ENCODE results near the gene SLC30A9.

The SLC30A9 gene

DNA sequence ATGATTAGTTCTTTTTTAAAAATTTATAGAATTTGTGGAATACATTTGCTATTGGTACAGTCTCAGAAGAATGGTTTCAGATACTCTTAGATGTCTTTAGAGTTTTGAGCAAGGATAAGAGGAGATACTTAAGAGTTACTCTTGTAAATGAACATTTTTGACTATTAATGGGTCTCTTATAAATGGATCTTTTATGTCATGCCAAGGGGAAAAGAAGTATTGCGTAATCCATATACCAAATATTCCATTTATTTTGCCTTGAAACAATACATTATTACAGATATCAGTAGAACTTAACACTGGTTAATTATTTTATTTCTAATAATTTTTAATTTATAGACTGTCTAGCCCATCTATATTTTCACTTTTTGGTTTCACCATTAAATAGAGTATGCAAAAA lies 25.9 kb upstream of the SLC30A9 start:
- TF ChIP-seq ZFX (IDR thresholded peaks at IDR 0.05) = no peak
- TF ChIP-seq CTCF (conservative IDR thresholded peaks at IDR 0.05) = no peak
- no peak overlapping the region for H3K27ac ChIP-seq

DNA sequence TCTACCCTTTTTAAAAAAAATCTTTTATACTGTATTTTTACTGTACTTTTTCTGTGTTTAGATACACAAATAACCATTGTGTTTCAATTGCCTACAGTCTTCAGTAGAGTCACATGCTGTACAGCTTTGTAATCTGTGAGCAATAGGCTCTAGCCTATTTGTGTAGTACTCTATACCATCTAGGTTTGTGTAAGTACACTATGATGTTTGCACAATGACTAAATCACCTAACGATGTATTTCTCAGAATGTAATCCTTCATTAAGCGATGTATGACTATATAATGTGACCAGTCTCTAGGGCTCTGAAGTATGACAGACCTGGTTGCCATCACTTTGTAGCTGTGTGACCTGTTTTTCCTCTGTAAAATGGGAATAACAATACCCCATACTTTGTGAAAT lies 22.9 kb upstream of the SLC30A9 start:
- no peak overlapping the region for H3K27ac ChIP-seq

GRCh38 chr4:41969671-41970070 lies 20.7 kb upstream of the SLC30A9 start:
- H3K27ac ChIP-seq = no peak overlapping the region
- TF ChIP-seq ZFX (IDR thresholded peaks at IDR 0.05) (no peak), CTCF (conservative IDR thresholded peaks at IDR 0.05) (no peak)

More for the DNA sequence above, 22.9 kb upstream of the SLC30A9 start:
- TF ChIP-seq CTCF (conservative IDR thresholded peaks at IDR 0.05) (no peak), ZFX (IDR thresholded peaks at IDR 0.05) (no peak)

DNA sequence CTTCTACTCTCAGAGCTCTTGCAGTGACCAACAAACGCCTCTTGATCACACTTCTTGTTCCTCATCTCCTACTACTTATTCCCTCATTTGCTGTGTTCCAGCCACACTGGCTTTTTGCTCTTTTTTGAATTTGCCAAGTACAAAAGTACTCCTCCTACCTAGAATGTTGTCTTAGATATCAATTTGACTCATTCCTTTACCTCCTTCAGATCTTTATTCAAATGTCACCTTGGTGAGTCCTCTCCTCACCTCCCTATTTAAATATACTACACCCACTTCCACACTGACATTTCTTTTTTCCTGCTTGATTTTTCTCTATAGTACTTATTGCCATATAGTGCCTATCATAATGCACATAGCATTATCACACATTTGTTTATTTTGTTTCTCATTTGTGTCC lies 15.0 kb upstream of the SLC30A9 start:
- TF ChIP-seq CTCF (conservative IDR thresholded peaks at IDR 0.05) (no peak), ZFX (IDR thresholded peaks at IDR 0.05) (no peak)
- H3K27ac ChIP-seq = no peak overlapping the region

DNA sequence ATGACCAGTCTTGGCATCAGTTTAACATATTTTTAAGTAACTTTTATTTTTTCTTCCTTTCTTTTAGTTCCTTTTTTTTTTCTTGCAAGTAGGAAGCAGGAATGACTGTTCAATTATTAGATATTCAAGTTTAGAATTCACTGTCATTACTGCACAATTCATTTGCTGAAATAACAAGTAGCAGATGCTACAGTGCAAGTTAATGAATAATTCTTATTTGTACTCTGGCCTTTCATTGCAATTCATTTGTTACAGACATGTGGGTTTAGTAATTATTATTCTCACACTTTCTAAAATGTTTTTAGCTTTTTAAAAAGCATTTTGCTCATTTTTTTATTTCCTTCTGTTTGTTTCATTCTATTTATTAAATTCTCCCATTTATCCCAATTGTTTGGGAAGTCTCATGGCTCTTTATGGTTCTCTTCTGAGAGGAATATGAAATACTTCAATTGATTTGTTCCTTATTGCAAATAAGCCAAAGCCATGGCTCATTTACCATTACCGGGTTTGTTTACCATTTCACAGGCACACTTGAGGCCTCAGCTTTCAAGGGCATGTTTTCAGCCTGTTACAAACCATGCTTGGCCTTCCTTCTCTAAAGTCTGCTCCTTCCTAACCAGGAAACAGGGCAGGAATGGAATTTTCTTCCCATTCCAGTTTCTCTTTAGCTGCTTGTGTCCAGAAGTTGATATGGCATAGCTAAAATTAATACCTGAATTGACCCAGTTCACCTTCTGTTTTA lies 13.4 kb upstream of the SLC30A9 start:
- no peak overlapping the region for H3K27ac ChIP-seq

DNA sequence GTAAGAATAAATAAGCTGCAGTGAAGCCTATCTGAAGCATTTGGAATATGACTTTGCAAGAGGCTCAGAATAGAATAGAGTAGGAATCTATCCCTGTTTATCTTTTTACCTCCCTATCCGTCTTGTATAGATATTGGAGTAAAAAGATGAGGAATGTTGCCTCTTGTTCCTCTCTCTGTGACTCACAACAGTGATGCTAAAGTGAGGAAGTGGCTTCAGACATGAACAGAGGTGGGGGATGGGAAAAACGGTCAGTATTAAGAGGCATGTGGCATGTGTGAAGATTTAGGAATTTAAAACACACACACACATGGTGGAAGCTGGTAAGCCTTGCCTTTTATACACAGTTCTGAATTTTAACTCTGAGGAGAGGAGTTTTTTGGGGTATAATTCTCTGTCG lies 12.6 kb upstream of the SLC30A9 start:
- H3K27ac ChIP-seq = no peak overlapping the region
- TF ChIP-seq ZFX (IDR thresholded peaks at IDR 0.05) (no peak), CTCF (conservative IDR thresholded peaks at IDR 0.05) (no peak)

More for the DNA sequence above, 13.4 kb upstream of the SLC30A9 start:
- no peak for TF ChIP-seq ZFX (IDR thresholded peaks at IDR 0.05)
- no peak for TF ChIP-seq CTCF (conservative IDR thresholded peaks at IDR 0.05)

- H3K27ac ChIP-seq = no peak within 1 kb of the TSS
- TF ChIP-seq ZFX (IDR thresholded peaks at IDR 0.05) = no peak
- no peak for TF ChIP-seq CTCF (conservative IDR thresholded peaks at IDR 0.05)
Measured at GRCh38 chr4:41981456-41981855, 8.9 kb upstream of the SLC30A9 start, which contains the start of gene DCAF4L1. Gene DCAF4L1 (plus strand): TSS chr4:41981756. CDS start chr4:41981793, 37 bp downstream.

Data from C4-2B (cell line).